ENCODE results near the gene PDILT.
"Not testable (repeated sequence)": the region's sequence is repeated elsewhere in the genome, so short reads cannot be mapped to it uniquely, and the experiment has no call there.

The PDILT gene

DNA sequence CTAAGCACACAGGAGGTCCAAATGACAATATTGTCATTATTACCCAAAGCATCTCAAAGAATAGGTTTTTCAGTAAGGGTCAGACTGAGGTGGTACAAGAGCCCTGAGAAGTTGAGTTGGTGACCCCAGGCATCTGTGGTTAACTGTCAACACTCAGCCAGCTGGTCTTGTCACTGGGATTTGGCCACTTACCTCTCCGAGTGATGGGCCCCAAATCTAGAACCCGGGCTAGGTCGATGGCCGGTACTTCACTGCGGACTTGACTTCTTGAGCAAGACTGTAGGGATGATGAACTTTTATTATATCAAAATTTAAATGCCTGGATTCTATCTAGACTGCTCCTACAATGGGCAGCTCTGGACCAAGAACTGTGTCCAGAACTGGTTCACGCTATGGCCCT lies 88.8 kb downstream of the PDILT start:
- no peaks in the 10 kb centered on the region for H3K27me3 ChIP-seq (replicated peaks)
- TF ChIP-seq, protein P1, sequence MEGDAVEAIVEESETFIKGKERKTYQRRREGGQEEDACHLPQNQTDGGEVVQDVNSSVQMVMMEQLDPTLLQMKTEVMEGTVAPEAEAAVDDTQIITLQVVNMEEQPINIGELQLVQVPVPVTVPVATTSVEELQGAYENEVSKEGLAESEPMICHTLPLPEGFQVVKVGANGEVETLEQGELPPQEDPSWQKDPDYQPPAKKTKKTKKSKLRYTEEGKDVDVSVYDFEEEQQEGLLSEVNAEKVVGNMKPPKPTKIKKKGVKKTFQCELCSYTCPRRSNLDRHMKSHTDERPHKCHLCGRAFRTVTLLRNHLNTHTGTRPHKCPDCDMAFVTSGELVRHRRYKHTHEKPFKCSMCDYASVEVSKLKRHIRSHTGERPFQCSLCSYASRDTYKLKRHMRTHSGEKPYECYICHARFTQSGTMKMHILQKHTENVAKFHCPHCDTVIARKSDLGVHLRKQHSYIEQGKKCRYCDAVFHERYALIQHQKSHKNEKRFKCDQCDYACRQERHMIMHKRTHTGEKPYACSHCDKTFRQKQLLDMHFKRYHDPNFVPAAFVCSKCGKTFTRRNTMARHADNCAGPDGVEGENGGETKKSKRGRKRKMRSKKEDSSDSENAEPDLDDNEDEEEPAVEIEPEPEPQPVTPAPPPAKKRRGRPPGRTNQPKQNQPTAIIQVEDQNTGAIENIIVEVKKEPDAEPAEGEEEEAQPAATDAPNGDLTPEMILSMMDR (IDR thresholded peaks at IDR 0.05; ENCODE audit: low read depth, low read length, missing control alignments), result no peak
- in situ Hi-C loops (cut with HindIII; ENCODE audit: low pct_ligation_motif_present, low sequenced_read_pairs), result no loop called here
- no peak overlapping the region for H3K4me3 ChIP-seq (ENCODE audit: low read depth, low read length)
- H3K27ac ChIP-seq, result no peak overlapping the region
- no peak for DNase-seq
- no peaks in the 10 kb centered on the region for H3K36me3 ChIP-seq (replicated peaks)

DNA sequence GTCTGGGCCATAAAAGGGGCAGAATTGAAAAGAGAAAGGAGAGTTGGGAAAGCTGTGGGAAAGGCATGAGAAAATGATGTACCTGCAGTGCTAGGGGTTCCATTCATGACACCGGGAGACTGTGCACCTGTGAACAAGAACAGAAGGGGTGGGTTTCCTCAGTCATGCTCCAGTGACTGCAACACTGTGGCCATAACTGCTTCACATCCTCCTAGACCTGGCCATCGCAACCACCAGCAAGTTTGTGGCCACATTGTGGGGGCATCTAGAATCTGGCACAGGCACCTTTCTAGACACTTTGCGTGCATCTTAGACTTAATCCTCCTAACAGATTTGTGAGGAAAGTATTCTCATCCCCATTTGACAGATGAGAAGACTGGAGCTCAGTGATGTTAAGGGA lies 90.0 kb downstream of the PDILT start:
- in situ Hi-C loops (cut with HindIII; ENCODE audit: low pct_ligation_motif_present, low sequenced_read_pairs), result no loop called here
- TF ChIP-seq, protein P1 (IDR thresholded peaks at IDR 0.05; ENCODE audit: low read depth, low read length, missing control alignments), result no peak
- H3K4me3 ChIP-seq (ENCODE audit: low read depth, low read length), result no peak overlapping the region
- H3K36me3 ChIP-seq (replicated peaks), result no peaks in the 10 kb centered on the region
- no peak overlapping the region for H3K27ac ChIP-seq
- DNase-seq, result no peak
- no peaks in the 10 kb centered on the region for H3K27me3 ChIP-seq (replicated peaks)

DNA sequence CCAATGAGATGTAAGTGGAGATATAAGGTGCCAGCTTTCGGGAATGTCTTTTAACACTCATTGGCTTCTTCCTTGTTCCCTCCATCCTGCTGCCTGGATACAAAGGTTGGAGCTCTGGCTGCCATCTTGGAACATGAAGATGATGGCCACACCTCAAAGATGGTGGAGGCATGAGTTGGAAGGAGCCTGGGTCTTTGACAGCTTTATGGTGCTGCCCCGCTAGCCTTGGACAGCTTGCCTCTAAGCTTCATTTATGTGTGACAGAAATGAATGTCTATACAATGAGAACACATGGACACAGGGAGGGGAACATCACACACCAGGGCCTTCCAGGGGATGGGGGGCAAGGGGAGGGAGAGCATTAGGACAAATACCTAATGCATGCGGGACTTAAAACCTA lies 90.8 kb downstream of the PDILT start:
- Histone ChIP-seq H3K4me3 (ENCODE audit: low read depth, low read length) (no peak overlapping the region), H3K36me3 (replicated peaks) (no peaks in the 10 kb centered on the region), H3K27me3 (replicated peaks) (no peaks in the 10 kb centered on the region), H3K27ac (no peak overlapping the region)
- in situ Hi-C loops (cut with HindIII; ENCODE audit: low pct_ligation_motif_present, low sequenced_read_pairs), result no loop called here
- TF ChIP-seq, protein P1 (IDR thresholded peaks at IDR 0.05; ENCODE audit: low read depth, low read length, missing control alignments), result no peak
- DNase-seq, result no peak

DNA sequence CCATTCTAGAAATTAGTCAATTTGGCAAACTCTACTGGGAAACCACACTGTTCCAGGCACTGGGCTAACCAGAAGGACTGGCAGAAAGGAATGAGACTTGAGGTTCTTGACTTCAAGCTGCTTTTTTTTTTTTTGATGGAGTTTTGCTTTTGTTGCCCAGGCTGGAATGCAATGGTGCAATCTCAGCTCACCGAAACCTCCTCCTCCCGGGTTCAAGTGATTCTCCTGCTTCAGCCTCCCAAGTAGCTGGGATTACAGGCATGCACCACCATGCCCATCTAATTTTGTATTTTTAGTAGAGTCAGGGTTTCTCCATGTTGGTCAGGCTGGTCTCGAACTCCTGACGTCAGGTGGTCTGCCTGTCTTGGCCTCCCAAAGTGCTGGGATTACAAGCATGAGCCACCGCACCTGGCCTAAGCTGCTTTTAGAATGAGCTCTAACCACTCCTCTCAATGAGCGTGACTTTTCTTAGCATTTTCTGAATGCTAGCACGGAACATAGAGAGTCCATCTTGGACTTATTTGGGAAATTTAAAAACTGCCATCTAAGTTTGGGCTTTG lies 91.9 kb downstream of the PDILT start:
- H3K4me3 ChIP-seq (ENCODE audit: low read depth, low read length); H3K27me3 ChIP-seq (replicated peaks); DNase-seq; H3K36me3 ChIP-seq (replicated peaks); in situ Hi-C loops (cut with HindIII; ENCODE audit: low pct_ligation_motif_present, low sequenced_read_pairs); H3K27ac ChIP-seq: not testable (repeated sequence)

DNA sequence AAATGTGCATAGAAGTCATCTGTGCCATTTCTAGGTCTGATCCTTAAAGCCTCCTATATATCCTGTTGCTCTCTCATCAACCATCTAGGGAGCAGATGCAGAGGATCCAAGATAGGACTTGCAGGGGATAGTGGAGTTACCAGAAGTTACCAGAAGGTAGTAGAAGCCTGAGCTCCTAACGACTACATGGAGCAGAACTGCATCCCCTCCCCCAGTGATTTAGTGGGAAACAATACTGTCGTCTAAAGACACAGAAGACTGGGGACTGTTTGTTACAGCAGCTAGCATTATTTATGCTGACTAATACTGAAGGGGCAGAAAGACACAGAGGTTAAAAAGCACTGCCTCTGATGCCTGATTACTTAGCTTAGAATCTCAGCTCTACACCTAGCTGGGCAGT lies 93.0 kb downstream of the PDILT start:
- no peak for DNase-seq
- Histone ChIP-seq H3K27ac (no peak overlapping the region), H3K36me3 (replicated peaks) (no peaks in the 10 kb centered on the region), H3K27me3 (replicated peaks) (no peaks in the 10 kb centered on the region), H3K4me3 (ENCODE audit: low read depth, low read length) (no peak overlapping the region)
- TF ChIP-seq, protein P1 (IDR thresholded peaks at IDR 0.05; ENCODE audit: low read depth, low read length, missing control alignments), result no peak
- in situ Hi-C loops (cut with HindIII; ENCODE audit: low pct_ligation_motif_present, low sequenced_read_pairs), result no loop called here

DNA sequence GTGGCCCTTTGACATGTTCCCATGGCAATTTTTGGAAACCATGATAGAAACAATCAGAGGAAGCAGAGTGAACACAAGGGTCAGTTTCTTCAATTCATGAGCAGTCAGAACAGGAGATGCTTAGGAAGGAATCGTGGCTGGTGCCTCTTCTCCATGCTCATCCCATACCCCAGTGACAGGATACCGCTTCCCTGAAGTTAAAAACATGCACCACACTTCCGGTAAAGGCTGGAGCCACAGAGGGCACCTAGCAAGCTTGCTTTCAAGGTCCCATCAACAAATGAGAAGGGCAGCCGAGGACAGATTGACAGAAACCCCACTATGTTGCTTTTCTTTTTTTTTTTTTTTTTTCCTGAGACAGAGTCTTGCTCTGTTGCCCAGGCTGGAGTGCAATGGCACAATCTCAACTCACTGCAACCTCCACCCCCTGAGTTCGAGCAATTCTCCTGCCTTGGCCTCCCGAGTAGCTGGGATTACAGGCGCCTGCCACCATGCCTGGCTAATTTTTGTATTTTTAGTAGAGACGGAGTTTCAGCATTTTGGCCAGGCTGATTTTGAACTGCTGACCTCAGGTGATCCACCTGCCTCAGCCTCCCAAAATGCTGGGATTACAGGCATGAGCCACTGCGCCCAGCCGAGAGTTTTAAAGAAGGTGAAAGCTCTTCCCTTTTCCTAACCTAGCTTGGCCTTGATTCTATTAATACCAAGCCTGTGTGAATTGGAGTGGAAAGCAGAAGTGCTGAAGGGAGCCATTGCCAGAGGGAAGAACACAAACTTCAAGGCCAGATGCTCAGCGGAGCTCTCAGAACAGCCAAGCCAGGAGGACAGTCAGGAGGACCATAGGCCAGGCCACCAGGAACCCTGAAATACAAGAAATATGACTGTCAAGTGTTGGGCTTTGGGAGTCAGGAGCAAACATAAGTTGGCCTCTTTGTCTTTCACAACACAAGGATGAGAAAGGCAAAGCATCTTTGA lies 93.8 kb downstream of the PDILT start:
- in situ Hi-C loops (cut with HindIII; ENCODE audit: low pct_ligation_motif_present, low sequenced_read_pairs), result no loop called here
- TF ChIP-seq, protein P1 (IDR thresholded peaks at IDR 0.05; ENCODE audit: low read depth, low read length, missing control alignments), result no peak
- no peaks in the 10 kb centered on the region for H3K36me3 ChIP-seq (replicated peaks)
- H3K27ac ChIP-seq, result no peak overlapping the region
- H3K4me3 ChIP-seq (ENCODE audit: low read depth, low read length), result no peak overlapping the region
- DNase-seq, result no peak
- H3K27me3 ChIP-seq (replicated peaks), result no peaks in the 10 kb centered on the region
